ENCODE results near the gene GRIN1. TPM values are rescaled to one million over a fixed set of nuclear protein-coding genes. Genes with fewer than 3 reads are reported as not detected.

Gene GRIN1
- total RNA-seq, 2 experiments from 2014 or later: 0.06 to 0.15 TPM

DNA sequence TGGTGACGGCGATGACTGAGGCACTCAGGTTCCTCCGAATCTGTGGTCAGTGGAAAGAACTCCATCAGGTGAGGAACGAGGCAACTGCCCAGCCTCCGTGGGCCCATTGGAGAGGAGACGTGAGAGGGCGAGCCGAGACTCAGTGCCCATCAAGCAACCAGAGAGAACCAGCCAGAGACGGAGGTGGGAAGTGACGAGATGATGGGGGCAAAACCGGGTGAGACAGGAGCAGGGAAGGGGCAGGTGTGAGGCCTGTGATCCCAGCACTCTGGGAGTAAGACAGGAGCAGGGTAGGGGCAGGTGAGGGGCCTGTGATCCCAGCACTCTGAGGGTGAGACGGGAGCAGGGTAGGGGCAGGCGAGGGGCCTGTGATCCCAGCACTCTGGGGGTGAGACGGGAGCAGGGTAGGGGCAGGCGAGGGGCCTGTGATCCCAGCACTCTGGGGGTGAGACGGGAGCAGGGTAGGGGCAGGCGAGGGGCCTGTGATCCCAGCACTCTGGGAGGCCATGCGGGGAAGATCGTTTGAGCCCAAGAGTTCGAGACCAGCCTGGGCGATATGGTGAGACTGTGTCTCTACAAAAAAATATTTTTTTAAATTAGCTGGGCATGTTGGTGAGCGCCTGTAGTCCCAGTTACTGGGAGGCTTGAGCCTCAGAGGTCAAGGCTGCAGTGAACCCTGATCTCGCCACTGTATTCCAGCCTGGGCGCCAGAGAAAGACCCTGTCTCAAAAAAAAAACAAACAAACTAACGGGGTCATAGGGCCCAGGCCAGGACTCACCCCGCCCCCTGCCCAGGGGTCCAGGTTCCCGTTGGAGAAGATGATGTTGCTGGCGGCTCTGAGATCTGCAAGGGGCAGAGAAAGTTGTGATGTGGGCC, 27.8 kb upstream of the GRIN1 start:
- H3K79me2 ChIP-seq (ENCODE audit: insufficient read depth, low read depth, low read length): no peaks in the 10 kb centered on the region
- intact Hi-C loops (cut with micrococcal nuclease; ENCODE audit: unreplicated experiment): no loop called here
- BruUV-seq (replicated peaks): no TSS peak
- no peaks in the 10 kb centered on the region for H3K9me2 ChIP-seq (ENCODE audit: insufficient read depth, low read length)
- peaks cover 18% of the 10 kb centered on the region for H3K4me1 ChIP-seq (ENCODE audit: insufficient read depth, low read length, poor library complexity, severe bottlenecking)
- no peaks in the 10 kb centered on the region for H4K20me1 ChIP-seq (ENCODE audit: insufficient read depth, low read length)
- H2AFZ ChIP-seq (ENCODE audit: low read length): no peak overlapping the region
- H3K36me3 ChIP-seq (ENCODE audit: insufficient read depth, low read length): peaks cover 64% of the 10 kb centered on the region
- H3K4me2 ChIP-seq (ENCODE audit: low read length): no peak overlapping the region
- H3K4me3 ChIP-seq (ENCODE audit: low read depth, low read length, poor library complexity, severe bottlenecking): no peak overlapping the region
- TF ChIP-seq EZH2phosphoT487 (IDR thresholded peaks at IDR 0.05; ENCODE audit: borderline replicate concordance, low read depth, low read length): no peak
- TF ChIP-seq, protein P1, sequence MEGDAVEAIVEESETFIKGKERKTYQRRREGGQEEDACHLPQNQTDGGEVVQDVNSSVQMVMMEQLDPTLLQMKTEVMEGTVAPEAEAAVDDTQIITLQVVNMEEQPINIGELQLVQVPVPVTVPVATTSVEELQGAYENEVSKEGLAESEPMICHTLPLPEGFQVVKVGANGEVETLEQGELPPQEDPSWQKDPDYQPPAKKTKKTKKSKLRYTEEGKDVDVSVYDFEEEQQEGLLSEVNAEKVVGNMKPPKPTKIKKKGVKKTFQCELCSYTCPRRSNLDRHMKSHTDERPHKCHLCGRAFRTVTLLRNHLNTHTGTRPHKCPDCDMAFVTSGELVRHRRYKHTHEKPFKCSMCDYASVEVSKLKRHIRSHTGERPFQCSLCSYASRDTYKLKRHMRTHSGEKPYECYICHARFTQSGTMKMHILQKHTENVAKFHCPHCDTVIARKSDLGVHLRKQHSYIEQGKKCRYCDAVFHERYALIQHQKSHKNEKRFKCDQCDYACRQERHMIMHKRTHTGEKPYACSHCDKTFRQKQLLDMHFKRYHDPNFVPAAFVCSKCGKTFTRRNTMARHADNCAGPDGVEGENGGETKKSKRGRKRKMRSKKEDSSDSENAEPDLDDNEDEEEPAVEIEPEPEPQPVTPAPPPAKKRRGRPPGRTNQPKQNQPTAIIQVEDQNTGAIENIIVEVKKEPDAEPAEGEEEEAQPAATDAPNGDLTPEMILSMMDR (conservative IDR thresholded peaks at IDR 0.05; ENCODE audit: low read length): no peak
- H3K27ac ChIP-seq (ENCODE audit: low read depth, low read length, poor library complexity, severe bottlenecking): no peak overlapping the region
- no peaks in the 10 kb centered on the region for H3K9me3 ChIP-seq (ENCODE audit: low read length)
- ChIA-PET POLR2A (interaction anchor here (0.6 kb wide), 1 partner anchor 871 kb away, joined by 3 read pairs; no protein-coding TSS in a partner anchor), CTCF (ENCODE audit: unreplicated experiment) (no interaction called here)
- no peak for DNase-seq (ENCODE audit: low spot score)

GRCh38 chr9:137111788-137112563, 27.0 kb upstream of the GRIN1 start:
- no peak for TF ChIP-seq EZH2phosphoT487 (IDR thresholded peaks at IDR 0.05; ENCODE audit: borderline replicate concordance, low read depth, low read length)
- TF ChIP-seq, protein P1 (conservative IDR thresholded peaks at IDR 0.05; ENCODE audit: low read length): no peak
- no peak overlapping the region for H2AFZ ChIP-seq (ENCODE audit: low read length)
- no TSS peak for BruUV-seq (replicated peaks)
- intact Hi-C loops (cut with micrococcal nuclease; ENCODE audit: unreplicated experiment): no loop called here
- H3K79me2 ChIP-seq (ENCODE audit: insufficient read depth, low read depth, low read length): no peaks in the 10 kb centered on the region
- no peak overlapping the region for H3K4me3 ChIP-seq (ENCODE audit: low read depth, low read length, poor library complexity, severe bottlenecking)
- H3K9me2 ChIP-seq (ENCODE audit: insufficient read depth, low read length): no peaks in the 10 kb centered on the region
- ChIA-PET CTCF (ENCODE audit: unreplicated experiment) (no interaction called here), POLR2A (interaction anchor here (0.6 kb wide), 1 partner anchor 872 kb away, joined by 3 read pairs; no protein-coding TSS in a partner anchor)
- no peaks in the 10 kb centered on the region for H4K20me1 ChIP-seq (ENCODE audit: insufficient read depth, low read length)
- H3K4me1 ChIP-seq (ENCODE audit: insufficient read depth, low read length, poor library complexity, severe bottlenecking): peaks cover 18% of the 10 kb centered on the region
- DNase-seq (ENCODE audit: low spot score): no peak
- no peaks in the 10 kb centered on the region for H3K9me3 ChIP-seq (ENCODE audit: low read length)
- no peak overlapping the region for H3K4me2 ChIP-seq (ENCODE audit: low read length)
- H3K27ac ChIP-seq (ENCODE audit: low read depth, low read length, poor library complexity, severe bottlenecking): no peak overlapping the region
- H3K36me3 ChIP-seq (ENCODE audit: insufficient read depth, low read length): peaks cover 55% of the 10 kb centered on the region
